H9 (cell line): ENCODE results near the gene C17orf114.

ENCODE experiments used
- DNase-seq: peaks from one replicate; pipeline ENCODE4 v3.0.0-alpha.2; 2017
- H2AFZ ChIP-seq: one replicate; pipeline ENCODE4 v1.6.1; 2013; ENCODE audit warnings: mild to moderate bottlenecking, low read length, control low read depth, moderate library complexity
- H2AK5ac ChIP-seq: 2 replicates; pipeline ENCODE4 v1.6.1; 2013; ENCODE audit warnings: low read length, control low read depth, mixed read lengths; ENCODE audit not compliant: insufficient read length
- H2BK120ac ChIP-seq: one replicate; pipeline ENCODE4 v1.6.1; 2013; ENCODE audit warnings: low read depth, mild to moderate bottlenecking, low read length, control low read depth, inconsistent platforms; ENCODE audit not compliant: poor library complexity, severe bottlenecking
- H2BK12ac ChIP-seq: 2 replicates; pipeline ENCODE4 v1.6.1; 2013; ENCODE audit warnings: low read length, control low read depth, mixed read lengths, low read depth; ENCODE audit not compliant: insufficient read length
- H2BK15ac ChIP-seq: 2 replicates; pipeline ENCODE4 v1.6.1; 2013; ENCODE audit warnings: low read depth, low read length, control low read depth
- H2BK20ac ChIP-seq: one replicate; pipeline ENCODE4 v1.6.1; 2013; ENCODE audit warnings: low read depth, mild to moderate bottlenecking, low read length, control low read depth, inconsistent platforms; ENCODE audit not compliant: poor library complexity, severe bottlenecking
- H2BK5ac ChIP-seq: 2 replicates; pipeline ENCODE4 v1.6.1; 2013; ENCODE audit warnings: low read length, control low read depth, mixed read lengths; ENCODE audit not compliant: insufficient read length
- H3K14ac ChIP-seq: 2 replicates; pipeline ENCODE4 v1.6.1; 2013; ENCODE audit warnings: low read length, control low read depth; ENCODE audit not compliant: insufficient read depth
- H3K18ac ChIP-seq: 2 replicates; pipeline ENCODE4 v1.6.1; 2013; ENCODE audit warnings: low read depth, mild to moderate bottlenecking, mixed read lengths, low read length, control low read depth; ENCODE audit not compliant: insufficient read length
- H3K23ac ChIP-seq: 2 replicates; pipeline ENCODE4 v1.6.1; 2013; ENCODE audit warnings: low read length, control low read depth, mixed read lengths, low read depth; ENCODE audit not compliant: insufficient read length
- H3K23me2 ChIP-seq: 2 replicates; pipeline ENCODE4 v1.6.1; 2013; ENCODE audit warnings: low read depth, mild to moderate bottlenecking, mixed read lengths, low read length, control low read depth; ENCODE audit not compliant: insufficient read length, poor library complexity, severe bottlenecking
- H3K27ac ChIP-seq: 2 replicates; pipeline ENCODE4 v1.5.1; 2013; ENCODE audit warnings: low read length, control low read depth, mixed read lengths, low read depth; ENCODE audit not compliant: insufficient read length
- H3K27me3 ChIP-seq: 2 replicates; pipeline ENCODE4 v1.6.1; 2013; ENCODE audit warnings: low read length, control low read depth, inconsistent platforms; ENCODE audit not compliant: insufficient read depth
- H3K4ac ChIP-seq: 2 replicates; pipeline ENCODE4 v1.6.1; 2013; ENCODE audit warnings: low read depth, mild to moderate bottlenecking, control low read depth, inconsistent platforms, low read length, moderate library complexity
- H3K4me1 ChIP-seq: 2 replicates; pipeline ENCODE4 v1.6.1; 2013; ENCODE audit warnings: low read length, control low read depth, inconsistent platforms; ENCODE audit not compliant: insufficient read depth
- H3K4me2 ChIP-seq: 2 replicates; pipeline ENCODE4 v1.6.1; 2013; ENCODE audit warnings: low read length, control low read depth, mixed read lengths; ENCODE audit not compliant: insufficient read length, insufficient read depth
- H3K56ac ChIP-seq: 2 replicates; pipeline ENCODE4 v1.6.1; 2013; ENCODE audit warnings: low read depth, mild to moderate bottlenecking, mixed read lengths, low read length, control low read depth; ENCODE audit not compliant: insufficient read length
- H3K79me1 ChIP-seq: 2 replicates; pipeline ENCODE4 v1.6.1; 2013; ENCODE audit warnings: low read depth, mild to moderate bottlenecking, moderate library complexity, low read length, control low read depth, inconsistent platforms; ENCODE audit not compliant: insufficient read depth, poor library complexity, severe bottlenecking
- H3K79me2 ChIP-seq: 2 replicates; pipeline ENCODE4 v1.6.1; 2013; ENCODE audit warnings: low read length, control low read depth, inconsistent platforms; ENCODE audit not compliant: insufficient read depth
- H3K9ac ChIP-seq: 2 replicates; pipeline ENCODE4 v1.6.1; 2013; ENCODE audit warnings: low read length, control low read depth, mixed read lengths; ENCODE audit not compliant: insufficient read length; ENCODE audit errors: extremely low read depth
- H3K9me3 ChIP-seq: one replicate; pipeline ENCODE4 v1.6.1; 2013; ENCODE audit warnings: low read depth, low read length, inconsistent platforms; ENCODE audit not compliant: control insufficient read depth
- H3T11ph ChIP-seq: one replicate; pipeline ENCODE4 v1.6.1; 2013; ENCODE audit warnings: mild to moderate bottlenecking, low read length, control low read depth, inconsistent platforms
- H4K20me1 ChIP-seq: one replicate; pipeline ENCODE4 v1.6.1; 2013; ENCODE audit not compliant: control insufficient read depth, insufficient read length, insufficient read depth
- H4K5ac ChIP-seq: 2 replicates; pipeline ENCODE4 v1.6.1; 2013; ENCODE audit warnings: low read depth, mild to moderate bottlenecking, mixed read lengths, low read length, control low read depth; ENCODE audit not compliant: insufficient read length
- H4K8ac ChIP-seq: replicated peaks from 2 replicates; pipeline ENCODE4 v1.6.1; 2013; ENCODE audit warnings: low read length, control low read depth, mixed read lengths, low read depth; ENCODE audit not compliant: insufficient read length
- H4K91ac ChIP-seq: 2 replicates; pipeline ENCODE4 v1.6.1; 2013; ENCODE audit warnings: low read depth, mild to moderate bottlenecking, moderate library complexity, mixed read lengths, low read length, control low read depth; ENCODE audit not compliant: insufficient read length
- H3K27ac Mint-ChIP-seq, 3 experiments: 2 replicates in 2 of 3; 3 replicates in 1 of 3; pipeline ENCODE4 v1.8.0; 2020 to 2021; ENCODE audit warnings: mixed read lengths in 3 of 3, mild to moderate bottlenecking in 1 of 3, moderate library complexity in 1 of 3
- H3K27me3 Mint-ChIP-seq: 2 replicates; pipeline ENCODE4 v1.8.0; 2021; ENCODE audit warnings: low read depth, mild to moderate bottlenecking, moderate library complexity, mixed read lengths
- H3K36me3 Mint-ChIP-seq, 3 experiments: 2 replicates in 2 of 3; 3 replicates in 1 of 3; pipeline ENCODE4 v1.8.0; 2020 to 2021; ENCODE audit warnings: low read depth in 3 of 3, mixed read lengths in 3 of 3; ENCODE audit not compliant: insufficient read depth in 1 of 3
- H3K4me1 Mint-ChIP-seq, 2 experiments: 2 replicates each; pipeline ENCODE4 v1.8.0; 2020; ENCODE audit warnings: mixed read lengths in 2 of 2
- H3K4me3 Mint-ChIP-seq, 2 experiments: 2 replicates in 1 of 2; 3 replicates in 1 of 2; pipeline ENCODE4 v1.8.0; 2020 to 2021; ENCODE audit warnings: mild to moderate bottlenecking in 2 of 2, mixed read lengths in 2 of 2, moderate library complexity in 1 of 2
- H3K9me3 Mint-ChIP-seq, 2 experiments: 2 replicates in 1 of 2; 3 replicates in 1 of 2; pipeline ENCODE4 v1.8.0; 2020; ENCODE audit warnings: mild to moderate bottlenecking in 2 of 2, mixed read lengths in 2 of 2, moderate library complexity in 1 of 2
- CTCF ChIP-seq: fragments of 200-600 bp; sonication (generic); conservative IDR thresholded peaks from 3 replicates; pipeline ENCODE4 v1.8.0; 2021; ENCODE audit warnings: antibody characterized with exemption, mild to moderate bottlenecking
- WGBS: extraction: QIAGEN DNeasy Blood & Tissue Kit; methylation state at CpG from one replicate; pipeline ENCODE4 v1.1.7; 2013; ENCODE audit warnings: missing lambda C conversion rate, low lambda C conversion rate, mixed read lengths; ENCODE audit not compliant: insufficient read length; ENCODE audit errors: extremely low coverage; 5-methylcytosine and 5-hydroxymethylcytosine counted together

The C17orf114 gene

GRCh38 chr17:4780325-4780955 is 21.7 kb downstream of the C17orf114 start:
- Histone ChIP-seq H3K4me2 (no peak overlapping the region), H4K8ac (no peak overlapping the region), H3K27ac (no peak overlapping the region), H4K91ac (no peak overlapping the region), H3K79me2 (no peaks in the 10 kb centered on the region), H3K27me3 (peaks cover 14% of the 10 kb centered on the region; the same call in 1 of the 2 replicates), H3K18ac (no peak overlapping the region), H3T11ph (no peak overlapping the region), H2BK12ac (no peak overlapping the region), H3K9me3 (no peaks in the 10 kb centered on the region), H4K5ac (no peak overlapping the region), H3K4me1 (no peaks in the 10 kb centered on the region), H3K4ac (no peak overlapping the region), H3K14ac (no peak overlapping the region), H2AK5ac (no peak overlapping the region), H2BK15ac (no peak overlapping the region), H2BK5ac (no peak overlapping the region), H3K79me1 (no peaks in the 10 kb centered on the region), H3K56ac (no peak overlapping the region), H2AFZ (no peak overlapping the region), H2BK20ac (no peak overlapping the region), H3K23ac (no peak overlapping the region), H3K23me2 (no peaks in the 10 kb centered on the region), H4K20me1 (peaks cover under 1% of the 10 kb centered on the region), H2BK120ac (no peak overlapping the region), H3K9ac (no peak overlapping the region)
- no peak for TF ChIP-seq CTCF
- Mint-ChIP-seq H3K9me3 (no peaks in the 10 kb centered on the region), H3K27me3 (peaks cover 64% of the 10 kb centered on the region), H3K27ac (no peak overlapping the region), H3K36me3 (no peaks in the 10 kb centered on the region), H3K4me3 (no peak overlapping the region), H3K4me1 (peaks cover 2 to 3% of the 10 kb centered on the region in 2 experiments; a peak in 1 of 4 replicates)
- no CpG with 5 or more reads among the region's 11 CpGs for WGBS
- no peak for DNase-seq
